ENCODE data around the gene COQ5. TPM values are rescaled to one million over a fixed set of nuclear protein-coding genes. Genes with fewer than 3 reads are reported as not detected.
A peak's percentile ranks its signal among the peaks of the same experiment; 100 is the strongest.

The COQ5 gene
- total RNA-seq, 4 donors from 2014 or later: 12.1 to 25.3 (median 21.4) TPM

DNA sequence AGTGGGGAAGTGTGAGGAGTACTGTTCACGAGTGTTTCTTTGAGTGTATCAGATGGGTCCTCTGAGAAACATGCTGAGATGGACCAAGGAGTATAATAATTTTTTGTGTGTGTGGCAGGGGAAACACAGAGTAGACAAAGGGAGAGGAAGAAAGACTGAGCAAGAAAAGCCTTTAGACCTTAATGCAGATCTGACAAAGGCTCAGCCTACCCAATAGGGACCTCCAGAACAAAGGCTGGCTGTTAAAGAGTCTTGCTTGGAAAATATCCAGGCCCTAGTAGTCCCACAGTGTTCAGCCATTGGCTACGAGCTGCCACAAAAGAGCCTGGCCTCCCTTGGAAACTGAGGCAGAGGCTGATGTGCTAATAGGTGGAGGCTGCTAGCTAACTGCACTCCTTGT, 13.5 kb downstream of the COQ5 start:
- TF ChIP-seq, protein P1, sequence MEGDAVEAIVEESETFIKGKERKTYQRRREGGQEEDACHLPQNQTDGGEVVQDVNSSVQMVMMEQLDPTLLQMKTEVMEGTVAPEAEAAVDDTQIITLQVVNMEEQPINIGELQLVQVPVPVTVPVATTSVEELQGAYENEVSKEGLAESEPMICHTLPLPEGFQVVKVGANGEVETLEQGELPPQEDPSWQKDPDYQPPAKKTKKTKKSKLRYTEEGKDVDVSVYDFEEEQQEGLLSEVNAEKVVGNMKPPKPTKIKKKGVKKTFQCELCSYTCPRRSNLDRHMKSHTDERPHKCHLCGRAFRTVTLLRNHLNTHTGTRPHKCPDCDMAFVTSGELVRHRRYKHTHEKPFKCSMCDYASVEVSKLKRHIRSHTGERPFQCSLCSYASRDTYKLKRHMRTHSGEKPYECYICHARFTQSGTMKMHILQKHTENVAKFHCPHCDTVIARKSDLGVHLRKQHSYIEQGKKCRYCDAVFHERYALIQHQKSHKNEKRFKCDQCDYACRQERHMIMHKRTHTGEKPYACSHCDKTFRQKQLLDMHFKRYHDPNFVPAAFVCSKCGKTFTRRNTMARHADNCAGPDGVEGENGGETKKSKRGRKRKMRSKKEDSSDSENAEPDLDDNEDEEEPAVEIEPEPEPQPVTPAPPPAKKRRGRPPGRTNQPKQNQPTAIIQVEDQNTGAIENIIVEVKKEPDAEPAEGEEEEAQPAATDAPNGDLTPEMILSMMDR (IDR thresholded peaks at IDR 0.05): no peak
- TF ChIP-seq POLR2AphosphoS5 (IDR thresholded peaks at IDR 0.05) (no peak), EP300 (IDR thresholded peaks at IDR 0.05) (no peak), POLR2A (IDR thresholded peaks at IDR 0.05; ENCODE audit: low read depth) (no peak)
- WGBS: 88% methylated on average over 2 of the region's 2 CpGs
- intact Hi-C loops (cut with DNase I): no loop called here
- no peak overlapping the region for H3K4me3 ChIP-seq
- no peaks in the 10 kb centered on the region for H3K4me1 ChIP-seq
- no peaks in the 10 kb centered on the region for H3K27me3 ChIP-seq
- H3K9me3 ChIP-seq: no peaks in the 10 kb centered on the region
- DNase-seq (ENCODE audit: extremely low spot score): no peak
- peaks cover 34 to 81% (median 73%) of the 10 kb centered on the region in 4 donors for H3K36me3 ChIP-seq
- no peak overlapping the region for H3K27ac ChIP-seq (replicated peaks in 1 of 4)

DNA sequence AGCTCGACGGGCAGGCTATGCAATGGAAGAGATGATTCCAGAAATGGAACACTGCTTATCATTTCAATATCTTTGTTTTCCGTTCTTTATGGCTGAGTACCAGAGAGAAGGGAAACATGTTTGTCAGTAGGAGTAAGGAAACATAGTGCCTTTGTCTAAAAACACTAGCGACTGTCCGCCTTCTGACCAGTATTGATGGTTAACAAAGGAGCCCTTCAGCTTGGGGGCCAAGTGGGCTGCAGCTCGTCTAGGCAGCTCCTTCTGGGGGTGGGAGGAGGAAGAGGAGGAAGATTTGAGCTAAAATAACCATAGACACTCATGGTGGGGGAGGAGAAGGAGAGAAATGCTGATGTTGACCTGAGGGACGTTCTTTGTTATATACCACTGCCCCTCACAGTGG, 15.0 kb downstream of the COQ5 start:
- Histone ChIP-seq H3K27me3 (no peaks in the 10 kb centered on the region), H3K4me3 (no peak overlapping the region), H3K27ac (replicated peaks in 1 of 4) (no peak overlapping the region), H3K9me3 (no peaks in the 10 kb centered on the region), H3K4me1 (no peaks in the 10 kb centered on the region), H3K36me3 (peaks cover 44 to 85% (median 83%) of the 10 kb centered on the region in 4 donors)
- TF ChIP-seq, protein P1 (IDR thresholded peaks at IDR 0.05): no peak
- TF ChIP-seq POLR2A (IDR thresholded peaks at IDR 0.05; ENCODE audit: low read depth) (no peak), POLR2AphosphoS5 (IDR thresholded peaks at IDR 0.05) (no peak), EP300 (IDR thresholded peaks at IDR 0.05) (no peak)
- intact Hi-C loops (cut with DNase I): no loop called here
- DNase-seq (ENCODE audit: extremely low spot score): no peak
- WGBS: 77% methylated on average over 7 of the region's 7 CpGs

DNA sequence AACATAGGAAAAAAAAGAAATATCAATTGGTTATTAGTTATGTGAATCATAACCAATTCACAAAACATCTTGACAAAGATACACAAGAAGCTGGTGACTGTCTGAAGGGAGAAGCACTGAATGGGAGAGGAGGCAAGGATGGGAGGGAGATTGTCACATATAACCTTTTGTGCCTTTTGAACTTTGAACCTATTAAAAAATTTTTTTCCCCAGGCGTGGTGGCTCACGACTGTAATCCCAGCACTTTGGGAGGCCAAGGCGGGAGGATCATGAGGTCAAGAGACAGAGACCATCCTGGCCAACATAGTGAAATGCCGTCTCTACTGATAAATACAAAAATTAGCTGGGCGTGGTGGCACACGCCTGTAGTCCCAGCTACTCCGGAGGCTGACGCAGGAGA, 20.4 kb downstream of the COQ5 start:
- intact Hi-C loops (cut with DNase I): no loop called here
- Histone ChIP-seq H3K36me3 (peaks cover 31 to 91% (median 82%) of the 10 kb centered on the region in 4 donors), H3K4me1 (no peaks in the 10 kb centered on the region), H3K9me3 (no peaks in the 10 kb centered on the region), H3K27ac (replicated peaks in 1 of 4) (no peak overlapping the region), H3K27me3 (no peaks in the 10 kb centered on the region), H3K4me3 (no peak overlapping the region)
- no peak for DNase-seq (ENCODE audit: extremely low spot score)
- 98% methylated on average over 8 of the region's 8 CpGs for WGBS
- TF ChIP-seq POLR2AphosphoS5 (IDR thresholded peaks at IDR 0.05) (no peak), POLR2A (IDR thresholded peaks at IDR 0.05; ENCODE audit: low read depth) (no peak), EP300 (IDR thresholded peaks at IDR 0.05) (no peak)
- TF ChIP-seq, protein P1 (IDR thresholded peaks at IDR 0.05): no peak

DNA sequence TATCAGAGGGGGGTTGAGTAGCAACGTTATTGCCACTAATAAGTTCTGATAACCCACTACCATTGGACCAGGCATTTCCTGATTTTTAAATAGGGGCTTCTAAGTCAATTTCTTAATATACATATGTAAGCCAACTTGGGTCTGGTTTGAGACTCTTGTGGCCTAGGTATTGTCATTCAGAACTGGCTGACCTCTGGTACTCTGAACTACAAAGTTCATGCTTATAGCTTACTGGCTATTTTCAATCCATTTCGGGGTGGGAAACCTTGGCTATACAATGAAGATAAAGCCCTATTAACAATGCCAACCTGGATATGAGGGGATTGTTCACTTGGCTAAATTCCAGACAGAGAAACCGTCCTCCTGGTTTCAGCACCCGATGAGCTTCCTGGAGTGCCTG, 24.4 kb downstream of the COQ5 start:
- DNase-seq (ENCODE audit: extremely low spot score): no peak
- Histone ChIP-seq H3K36me3 (peaks cover 28 to 91% (median 66%) of the 10 kb centered on the region in 4 donors), H3K4me3 (no peak overlapping the region), H3K9me3 (no peaks in the 10 kb centered on the region), H3K27me3 (no peaks in the 10 kb centered on the region), H3K27ac (replicated peaks in 1 of 4) (no peak overlapping the region), H3K4me1 (peaks cover 0 to under 1% (median 0%) of the 10 kb centered on the region in 4 donors)
- intact Hi-C loops (cut with DNase I): no loop called here
- WGBS: 83% methylated on average over 4 of the region's 4 CpGs
- no peak for TF ChIP-seq POLR2AphosphoS5 (IDR thresholded peaks at IDR 0.05)
- TF ChIP-seq, protein P1 (IDR thresholded peaks at IDR 0.05): no peak
- no peak for TF ChIP-seq POLR2A (IDR thresholded peaks at IDR 0.05; ENCODE audit: low read depth)

DNA sequence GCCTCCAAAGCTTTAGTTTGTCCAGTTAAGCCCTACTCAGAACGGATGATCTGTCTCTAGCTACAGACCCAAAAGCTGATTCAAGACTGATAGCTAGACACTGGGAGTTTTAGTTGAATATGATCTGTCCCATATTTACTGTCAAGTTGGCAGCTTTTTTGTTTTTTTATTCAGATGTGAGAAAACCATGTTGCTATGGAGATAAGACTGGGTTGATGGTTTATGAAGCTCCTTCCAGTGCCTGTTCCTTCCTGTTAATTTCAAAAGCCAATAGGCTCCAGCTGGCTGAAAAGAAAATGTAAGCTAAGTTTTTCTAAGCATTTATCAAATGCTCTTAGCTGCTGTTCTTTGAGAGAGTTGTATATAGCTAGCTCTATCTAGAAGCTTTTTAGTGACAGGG, 28.4 kb downstream of the COQ5 start:
- Histone ChIP-seq H3K36me3 (peaks cover 9 to 78% (median 55%) of the 10 kb centered on the region in 4 donors), H3K27me3 (no peaks in the 10 kb centered on the region), H3K9me3 (no peaks in the 10 kb centered on the region), H3K27ac (replicated peaks in 1 of 4) (peak overlapping the region in 1 of 4 donors; percentile 16), H3K4me1 (peaks cover 15 to 27% (median 21%) of the 10 kb centered on the region in 4 donors), H3K4me3 (no peak overlapping the region)
- DNase-seq (ENCODE audit: extremely low spot score): no peak
- no peak for TF ChIP-seq POLR2AphosphoS5 (IDR thresholded peaks at IDR 0.05)
- TF ChIP-seq EP300 (IDR thresholded peaks at IDR 0.05): no peak
- TF ChIP-seq, protein P1 (IDR thresholded peaks at IDR 0.05): no peak
- TF ChIP-seq POLR2A (IDR thresholded peaks at IDR 0.05; ENCODE audit: low read depth): no peak
- WGBS: 87% methylated on average over 1 of the region's 1 CpG
- intact Hi-C loops (cut with DNase I): no loop called here

Data from esophagus muscularis mucosa (tissue), 4 donors.